Ecto neural progenitor cell (in vitro differentiated cells): ENCODE data around the gene ZNF423.

Experiments
- DNase-seq: peaks from one replicate; pipeline ENCODE4 v3.0.0-alpha.2; 2018; ENCODE audit warnings: low spot score

The ZNF423 gene

DNA sequence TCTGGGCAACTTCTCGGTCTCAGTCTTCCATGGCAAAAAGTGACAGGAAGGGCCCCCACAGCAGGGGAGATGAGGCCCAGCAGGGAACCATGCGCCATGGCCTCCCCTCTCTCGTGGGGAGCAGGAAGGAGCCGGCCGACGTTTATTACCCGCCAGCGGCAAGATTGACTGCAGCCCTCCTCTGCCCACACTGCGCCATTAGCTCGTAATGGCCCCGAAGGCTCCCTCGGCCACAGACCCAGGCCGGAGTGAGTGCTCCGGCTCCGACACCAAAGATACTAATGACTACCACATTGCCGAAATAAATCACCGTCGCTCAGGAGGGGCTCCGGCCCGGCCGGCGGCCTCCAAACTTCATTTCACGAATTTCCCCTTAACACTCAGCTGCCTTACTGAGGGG, 255.4 kb downstream of the ZNF423 start:
- peak; percentile 36 for DNase-seq

DNA sequence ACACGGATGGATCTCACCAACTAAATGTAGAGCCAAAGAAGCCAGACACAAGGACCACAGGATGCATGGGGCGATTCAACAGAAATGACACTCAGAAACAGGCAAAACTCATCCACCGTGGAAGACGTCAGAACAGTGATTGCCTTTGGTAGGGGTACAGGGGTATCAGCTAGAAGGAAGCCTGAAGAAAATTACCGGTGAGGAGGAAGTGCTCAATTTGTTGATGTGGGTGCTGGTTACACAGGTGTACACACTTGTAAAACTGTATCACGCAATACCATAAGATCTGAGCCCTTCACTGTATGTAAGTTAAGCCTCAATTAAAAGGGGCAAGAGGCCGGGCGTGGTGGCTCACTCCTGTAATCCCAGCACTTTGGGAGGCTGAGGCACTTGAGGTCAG, 256.2 kb downstream of the ZNF423 start:
- peak; percentile 18 for DNase-seq

DNA sequence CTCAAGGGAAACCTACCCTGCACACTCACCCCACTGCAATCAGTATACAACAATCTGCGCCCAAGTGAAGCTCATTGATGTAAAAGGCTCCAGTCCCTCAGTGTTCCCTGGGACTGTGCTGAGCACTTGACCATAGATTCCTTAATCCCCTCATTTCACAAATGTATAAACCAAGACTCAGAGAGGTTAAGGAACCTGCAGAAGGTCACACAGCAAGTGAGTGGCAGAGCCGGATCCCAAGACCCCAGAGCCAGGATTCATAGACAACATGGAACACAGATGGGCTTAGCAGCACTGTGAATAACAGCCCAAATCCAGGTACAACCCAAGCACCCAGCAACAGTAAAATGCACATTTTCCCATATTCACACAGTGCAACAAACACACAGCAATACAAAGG, 256.6 kb downstream of the ZNF423 start:
- peak; percentile 18 for DNase-seq

DNA sequence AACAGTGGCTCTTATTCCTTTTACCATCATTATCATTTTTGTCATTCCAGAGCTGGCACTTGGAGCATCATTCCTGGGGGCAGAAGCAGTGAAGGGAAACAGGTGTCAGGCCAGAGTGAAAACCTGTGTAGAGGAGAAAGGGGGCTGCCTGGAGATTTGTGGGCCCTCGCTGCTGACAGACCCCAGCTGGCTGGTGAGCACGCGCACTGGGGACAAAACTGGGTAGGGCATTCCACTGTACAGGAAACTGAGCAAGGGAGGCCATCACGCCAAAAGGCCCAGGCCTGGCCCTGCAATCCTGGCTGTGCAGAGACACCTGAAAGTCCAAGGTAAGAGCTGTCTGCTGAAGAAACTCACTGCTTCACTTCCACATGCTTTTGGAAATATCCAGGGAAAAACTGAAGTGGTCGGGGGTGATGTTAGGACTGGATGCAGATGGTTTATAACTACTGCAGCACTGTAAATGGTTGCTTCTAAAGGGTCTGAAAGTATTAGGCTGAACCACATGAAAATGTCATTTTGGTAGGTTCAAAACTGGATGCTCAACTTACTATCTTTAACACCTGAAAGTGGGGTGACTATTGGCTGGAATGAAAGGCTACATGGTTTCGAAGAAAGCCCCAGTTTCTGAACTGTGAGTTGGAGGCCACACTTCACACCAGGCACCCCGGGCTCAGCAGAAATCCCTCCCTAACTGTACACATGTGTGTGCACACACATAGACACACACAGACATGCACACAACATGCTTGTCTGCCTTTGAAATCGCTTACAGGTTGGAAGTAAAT, 257.3 kb downstream of the ZNF423 start:
- peak; percentile 24 for DNase-seq

DNA sequence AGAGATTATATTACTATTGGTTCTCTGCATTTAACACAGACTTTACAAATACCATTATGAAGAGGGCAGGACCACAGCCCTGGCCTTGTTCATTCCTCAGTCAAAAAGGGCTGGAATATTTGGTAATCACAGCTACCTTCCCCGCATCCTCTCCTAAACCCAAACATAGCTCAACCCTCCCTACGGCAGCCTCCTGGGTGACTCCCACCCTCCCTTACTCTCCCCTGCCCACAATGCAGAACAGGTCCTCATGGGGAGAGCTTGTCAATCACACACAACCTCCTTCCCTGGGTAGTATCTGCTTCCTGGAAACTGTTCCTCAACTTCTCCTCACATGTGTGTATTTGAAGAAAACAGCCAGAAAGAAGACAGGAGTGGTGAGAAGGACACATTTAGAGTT, 258.1 kb downstream of the ZNF423 start:
- DNase-seq = peak; percentile 42

DNA sequence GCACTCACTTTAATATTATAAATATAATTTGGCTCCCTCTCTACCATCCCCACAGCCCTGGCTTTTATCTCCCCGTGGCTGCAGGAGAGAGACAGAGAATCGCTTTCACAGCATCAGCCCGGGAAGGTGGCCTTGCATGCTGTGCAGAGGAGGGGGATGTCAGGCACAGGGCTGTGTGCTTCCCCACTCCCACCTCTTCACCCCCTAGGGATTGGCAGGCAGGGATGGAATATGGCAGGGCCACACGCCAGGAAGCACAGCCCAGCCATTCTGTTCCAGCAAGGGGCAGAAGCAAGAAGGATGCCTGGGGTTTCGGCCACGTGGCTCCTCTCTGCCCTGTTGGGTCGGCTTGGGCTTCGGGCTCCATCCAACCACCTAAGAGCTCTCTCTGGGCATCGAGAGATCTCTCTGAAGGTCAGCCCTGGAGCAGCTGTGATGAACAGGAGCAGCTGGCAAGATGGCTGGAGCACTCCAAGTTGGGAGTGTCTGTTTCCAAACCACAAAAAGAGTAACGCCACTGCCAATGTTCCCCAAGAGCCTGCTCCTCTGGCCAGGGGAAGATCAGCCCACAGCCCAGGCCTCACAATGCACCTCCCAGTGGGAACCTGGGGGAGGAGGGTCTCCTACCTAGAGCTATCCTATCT, 259.1 kb downstream of the ZNF423 start:
- DNase-seq = peak; percentile 53

DNA sequence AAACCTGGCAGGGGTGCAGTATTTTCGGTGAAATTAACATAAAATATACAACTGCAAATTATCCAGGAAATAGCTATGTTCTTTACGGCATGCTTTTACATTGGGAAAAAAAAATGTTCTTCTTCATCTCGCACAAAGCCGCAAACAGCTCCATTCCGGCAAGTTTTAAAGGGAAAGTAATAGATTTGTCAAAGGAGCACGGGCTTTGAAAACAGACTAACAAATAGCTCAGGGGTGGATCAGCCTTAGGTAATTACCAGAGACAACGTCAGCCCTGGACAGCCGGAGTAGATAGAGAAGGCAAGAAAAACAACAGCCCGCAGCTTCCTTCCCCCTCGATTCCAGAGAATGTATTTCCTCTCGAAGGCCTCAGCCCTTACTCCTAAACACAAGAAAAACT, 259.8 kb downstream of the ZNF423 start:
- DNase-seq = peak; percentile 23

DNA sequence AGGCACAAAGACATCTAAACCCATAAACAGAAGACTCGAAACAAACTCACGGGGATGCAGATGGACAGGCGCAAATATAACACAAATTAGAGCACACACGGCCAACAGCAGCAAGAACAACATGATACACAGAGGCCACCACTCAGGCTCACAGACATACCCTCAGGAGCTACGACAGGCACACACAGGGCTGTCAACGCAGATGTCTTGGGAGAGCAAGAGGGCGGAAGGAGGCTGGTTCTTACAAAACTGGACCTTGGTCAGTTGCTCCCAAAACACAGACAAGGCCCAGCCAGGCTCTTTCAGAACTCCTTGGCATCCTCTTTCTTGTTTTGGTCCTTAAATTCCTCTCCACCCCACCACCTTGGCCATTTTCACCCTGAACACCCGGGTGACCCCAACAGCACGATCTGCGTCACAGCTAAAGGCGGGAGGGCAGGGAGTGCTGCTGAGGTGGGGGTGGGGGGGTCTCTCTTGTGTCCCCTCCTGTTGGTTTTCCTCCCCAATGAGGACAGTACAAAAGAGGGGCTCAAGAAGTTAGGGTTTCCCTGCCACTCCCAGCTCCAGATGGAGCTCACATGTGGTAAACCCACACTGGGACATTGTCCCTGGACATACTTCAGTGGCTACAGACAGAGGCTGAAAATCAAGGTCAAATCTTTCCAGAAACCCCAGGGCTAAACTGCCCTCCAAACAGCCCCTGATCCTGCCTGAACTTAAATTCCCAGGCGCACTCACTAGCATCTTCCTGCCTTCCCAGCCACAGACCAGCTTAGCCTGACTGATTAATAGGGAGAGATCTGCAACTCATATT, 261.0 kb downstream of the ZNF423 start:
- DNase-seq = peak; percentile 42

DNA sequence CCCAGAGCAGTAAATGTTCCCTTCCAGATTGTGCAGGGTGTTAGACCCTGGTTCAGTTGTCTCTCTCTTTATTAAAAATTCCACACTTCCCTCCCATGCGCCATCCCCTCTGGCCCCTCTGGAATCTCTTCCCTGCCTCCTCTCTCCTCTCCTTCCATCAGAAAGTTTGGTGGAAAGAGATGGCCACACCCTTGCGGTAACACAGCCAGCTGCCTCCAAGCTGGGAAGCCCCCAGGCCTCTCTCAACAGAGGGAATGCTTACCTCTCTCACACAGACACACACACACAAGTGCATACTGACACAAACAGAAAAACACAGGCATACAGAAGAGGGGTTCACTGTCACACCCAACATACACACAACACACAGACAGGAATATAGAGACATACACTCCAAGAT, 261.8 kb downstream of the ZNF423 start:
- DNase-seq = peak; percentile 34

DNA sequence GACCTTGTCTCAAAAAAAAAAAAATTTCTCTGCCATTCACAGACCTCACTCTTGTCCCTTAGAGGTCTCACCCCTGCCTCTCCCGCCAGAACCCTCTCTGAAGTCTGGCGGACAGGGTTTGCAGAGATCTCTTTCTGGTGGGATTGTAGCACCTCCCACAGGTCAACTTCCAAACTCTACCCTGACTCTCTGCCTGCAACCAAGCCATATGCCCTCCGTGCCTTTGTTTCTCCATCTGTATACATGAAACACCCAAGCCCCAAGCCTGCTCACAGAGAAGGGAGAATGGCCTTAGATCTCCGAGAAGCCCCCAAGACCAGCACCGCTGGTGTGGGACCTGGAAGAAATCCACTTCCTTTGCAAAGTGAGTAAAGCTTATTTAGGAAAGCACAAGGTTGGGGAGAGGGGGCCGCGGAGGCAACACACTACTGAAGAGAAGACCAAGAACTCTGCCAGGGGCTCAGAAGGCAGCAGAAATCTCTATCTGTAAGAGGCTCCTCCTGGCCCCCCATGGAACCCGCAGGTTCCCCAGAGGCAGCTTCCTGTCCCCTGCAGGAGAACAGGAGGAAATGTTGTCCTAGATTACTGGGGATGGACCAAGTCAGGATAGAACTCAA, 262.4 kb downstream of the ZNF423 start:
- peak; percentile 37 for DNase-seq

DNA sequence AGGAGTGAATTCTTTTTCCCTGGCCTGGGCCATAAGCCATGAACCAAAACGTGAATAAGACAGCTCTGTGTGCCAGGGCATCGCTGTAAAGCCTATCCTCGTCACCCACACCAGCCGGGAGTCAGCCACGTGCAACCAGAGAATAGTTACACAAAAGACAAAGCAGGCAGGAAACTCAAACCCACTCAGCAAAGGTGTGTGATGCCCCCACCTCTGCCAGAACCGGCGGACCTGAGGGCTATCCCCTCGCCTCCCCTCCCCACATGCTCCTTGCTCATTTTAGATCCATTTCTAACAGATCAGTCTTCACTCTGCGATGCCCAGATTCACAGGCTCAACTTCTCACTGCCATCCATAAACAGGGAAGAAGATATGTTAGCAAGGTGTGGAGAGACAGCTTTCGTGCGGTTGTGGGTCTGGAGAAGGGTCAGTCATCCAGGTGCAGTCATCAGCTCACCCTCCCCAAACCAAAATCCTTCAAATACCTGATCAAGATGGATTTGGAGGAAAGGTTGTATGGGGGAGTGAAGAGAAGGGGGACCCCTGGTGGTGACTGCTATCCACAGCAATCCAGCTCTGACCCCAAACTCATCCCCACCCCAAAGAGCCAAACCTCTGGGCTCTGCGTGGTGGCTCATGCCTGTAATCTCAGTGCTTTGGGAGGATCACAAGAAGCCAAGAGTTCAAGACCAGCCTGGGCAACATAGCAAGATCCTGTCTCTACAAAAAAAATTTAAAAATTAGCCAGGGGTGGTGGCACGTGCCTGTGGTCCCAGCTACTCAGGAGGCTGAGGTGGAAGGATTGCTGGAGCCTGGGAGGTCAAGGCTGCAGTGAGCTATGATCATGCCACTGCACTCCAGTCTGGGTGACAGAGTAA, 263.1 kb downstream of the ZNF423 start:
- DNase-seq = peak; percentile 59

DNA sequence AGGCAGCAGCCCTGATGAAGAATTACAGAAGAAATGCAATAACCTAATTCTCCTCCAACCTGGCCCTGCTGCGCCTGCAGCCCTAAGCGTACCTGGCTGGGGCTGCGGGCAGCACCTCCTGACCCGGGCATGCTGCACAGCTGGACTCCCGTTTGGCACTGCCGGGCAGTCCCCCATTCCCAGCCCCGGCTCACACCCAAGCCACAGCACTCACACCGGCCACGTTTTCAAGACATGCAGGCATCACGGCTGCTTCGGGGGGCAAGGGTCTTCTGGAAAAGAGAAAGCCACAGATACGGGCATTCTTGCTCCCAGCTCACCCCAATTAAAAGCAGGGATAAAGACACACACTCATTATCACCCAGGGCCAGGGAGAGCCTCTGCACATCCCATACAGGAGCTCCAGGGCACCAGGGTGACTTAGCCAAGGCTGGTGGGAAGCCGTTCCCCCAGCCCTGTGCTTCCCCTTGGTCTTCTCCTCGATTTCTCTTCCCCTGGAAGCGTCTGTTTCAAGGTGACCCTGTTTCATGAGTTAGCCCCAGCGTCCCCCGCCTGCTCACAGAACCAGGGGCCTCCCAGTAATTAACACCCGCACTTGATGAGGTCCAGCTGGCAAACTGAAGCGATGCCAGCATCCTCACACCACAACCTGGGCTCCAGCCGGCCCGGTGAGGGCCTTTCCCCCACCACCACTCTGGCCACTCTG, 265.6 kb downstream of the ZNF423 start:
- peak; percentile 43 for DNase-seq

DNA sequence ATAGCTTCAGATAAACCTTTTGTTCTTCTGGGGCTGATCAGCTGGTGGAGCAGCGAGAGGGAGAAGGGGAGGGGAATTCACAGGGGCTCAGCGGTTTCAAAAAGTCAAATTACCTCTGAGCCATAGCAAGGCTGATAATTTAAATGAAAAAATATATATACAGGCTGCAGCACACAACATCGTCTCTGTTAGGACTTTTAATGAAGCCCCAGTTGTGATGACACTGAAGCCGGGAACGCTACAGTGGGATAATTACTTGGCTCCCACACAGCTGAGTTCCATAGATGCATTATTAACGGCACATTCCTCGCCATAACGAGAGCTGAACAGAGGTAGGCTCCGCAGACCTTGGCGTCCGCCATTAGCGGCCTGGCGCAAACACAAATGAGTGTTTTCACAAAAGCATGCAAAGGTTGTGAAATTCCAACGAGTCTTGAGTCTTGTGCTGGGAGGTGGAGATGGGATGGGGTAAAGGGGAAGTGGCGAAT, 266.3 kb downstream of the ZNF423 start:
- DNase-seq = peak; percentile 36

DNA sequence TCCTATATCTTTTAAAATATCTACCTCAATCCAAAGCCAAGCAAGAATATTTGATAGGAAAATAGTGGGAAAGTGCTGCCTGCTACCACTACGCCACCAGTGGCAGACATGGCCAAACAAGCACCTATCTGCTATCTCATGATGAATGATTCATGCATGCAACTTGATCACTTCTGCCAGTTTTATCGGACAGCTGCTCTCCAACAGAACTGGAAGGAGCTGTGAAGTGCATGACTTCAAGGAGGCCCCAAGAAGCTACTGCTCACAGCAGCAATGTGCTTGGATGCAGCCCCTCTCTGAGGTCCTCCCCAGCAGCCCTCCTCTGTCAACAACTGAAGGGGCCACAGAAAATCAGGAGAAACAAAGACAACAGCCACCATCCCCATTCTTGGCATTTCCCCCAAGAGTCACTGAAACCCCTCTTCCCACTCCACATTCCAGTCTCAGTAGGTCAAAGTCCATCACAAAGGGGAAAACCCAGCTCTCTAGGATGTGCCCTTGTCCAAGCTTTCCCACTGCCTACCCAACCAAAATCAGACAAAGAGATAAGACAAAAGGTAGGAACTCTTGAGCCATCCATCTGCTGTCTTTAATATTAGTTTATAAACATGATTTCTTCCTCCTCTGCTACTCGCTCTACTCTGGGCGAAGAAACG, 267.1 kb downstream of the ZNF423 start:
- peak; percentile 33 for DNase-seq

DNA sequence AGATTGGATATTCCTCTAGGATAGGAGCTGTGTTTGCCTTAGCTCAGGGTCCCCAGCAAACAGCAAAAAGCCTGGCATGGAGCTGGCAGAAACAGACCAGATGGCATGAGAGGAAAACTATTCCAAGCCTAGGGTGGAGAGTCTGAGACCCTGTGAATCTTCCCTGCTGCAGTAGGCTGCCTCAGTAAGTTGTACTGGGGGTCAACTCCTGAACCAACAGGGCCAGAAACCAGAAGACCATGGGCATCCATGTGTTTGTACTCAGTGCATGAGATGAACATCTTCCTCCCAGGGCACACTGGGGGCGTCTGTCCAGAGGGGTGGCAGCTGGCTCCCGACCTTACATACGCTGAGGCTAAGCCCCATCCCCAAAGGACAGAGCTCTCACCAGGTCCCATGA, 267.9 kb downstream of the ZNF423 start:
- DNase-seq = no peak

DNA sequence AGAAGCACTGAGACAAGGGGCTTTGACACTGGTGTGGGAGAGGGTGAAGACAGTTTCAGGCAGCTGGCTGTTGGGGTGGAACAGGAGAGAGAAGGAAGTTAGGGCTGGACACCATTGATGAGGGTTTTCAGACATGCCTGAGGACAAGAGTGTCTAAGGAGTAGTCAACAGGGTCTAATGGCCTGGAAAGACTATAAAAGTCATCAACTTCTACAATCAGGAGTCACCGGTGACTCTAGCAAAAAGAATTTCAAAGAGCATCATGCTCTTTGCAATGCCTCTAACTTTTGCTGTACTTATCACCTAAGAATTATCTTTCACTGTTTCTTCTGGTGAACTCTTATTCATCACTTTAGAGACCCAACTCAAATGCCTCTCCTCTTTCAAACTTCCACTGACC, 268.4 kb downstream of the ZNF423 start:
- no peak for DNase-seq

DNA sequence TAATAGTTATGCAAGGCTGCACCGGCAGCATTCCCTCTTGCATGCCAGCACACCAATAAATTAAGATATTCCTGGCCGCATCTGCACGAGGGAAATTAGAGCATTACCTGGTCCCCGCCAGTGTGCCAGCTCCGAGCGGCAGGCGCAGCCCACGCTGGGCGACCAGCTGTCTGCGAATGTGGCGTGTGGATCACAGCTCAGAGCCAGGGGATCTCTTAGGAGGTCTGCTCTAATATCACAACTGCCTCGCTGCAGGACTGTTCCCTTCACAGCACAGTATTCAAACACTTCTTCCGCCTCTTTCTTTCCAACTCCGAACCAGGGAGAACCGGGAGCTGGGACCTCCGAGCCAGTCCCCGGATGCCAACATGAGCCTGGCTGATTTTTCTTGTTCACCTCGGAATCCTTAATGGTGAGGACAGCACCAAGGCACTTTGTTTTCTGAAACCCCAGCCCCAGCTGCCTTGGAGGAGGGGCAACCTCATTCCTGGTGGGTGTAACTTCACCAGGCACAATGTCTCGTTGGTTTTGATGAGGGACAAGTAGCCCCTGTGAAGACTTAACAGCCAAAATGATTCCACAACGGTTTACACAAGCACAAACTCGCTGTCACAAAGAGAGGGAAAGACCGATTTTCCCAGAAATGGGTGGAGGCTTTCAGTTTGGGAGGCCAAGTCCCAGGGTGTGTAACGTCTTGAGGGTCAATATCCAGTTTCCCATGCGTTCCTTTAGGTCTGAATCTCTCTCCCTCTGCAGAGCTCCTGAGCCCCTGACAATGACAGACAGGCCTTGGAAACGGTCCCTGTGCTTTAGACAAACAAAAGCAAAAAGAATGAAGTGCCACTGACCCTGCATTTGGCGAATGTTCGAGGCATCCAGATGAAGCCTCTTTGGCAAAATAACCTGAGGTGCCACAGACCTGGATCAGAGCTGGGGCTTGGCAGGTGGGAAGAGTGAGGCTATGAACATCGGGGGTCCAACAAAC, 269.2 kb downstream of the ZNF423 start:
- no peak for DNase-seq

DNA sequence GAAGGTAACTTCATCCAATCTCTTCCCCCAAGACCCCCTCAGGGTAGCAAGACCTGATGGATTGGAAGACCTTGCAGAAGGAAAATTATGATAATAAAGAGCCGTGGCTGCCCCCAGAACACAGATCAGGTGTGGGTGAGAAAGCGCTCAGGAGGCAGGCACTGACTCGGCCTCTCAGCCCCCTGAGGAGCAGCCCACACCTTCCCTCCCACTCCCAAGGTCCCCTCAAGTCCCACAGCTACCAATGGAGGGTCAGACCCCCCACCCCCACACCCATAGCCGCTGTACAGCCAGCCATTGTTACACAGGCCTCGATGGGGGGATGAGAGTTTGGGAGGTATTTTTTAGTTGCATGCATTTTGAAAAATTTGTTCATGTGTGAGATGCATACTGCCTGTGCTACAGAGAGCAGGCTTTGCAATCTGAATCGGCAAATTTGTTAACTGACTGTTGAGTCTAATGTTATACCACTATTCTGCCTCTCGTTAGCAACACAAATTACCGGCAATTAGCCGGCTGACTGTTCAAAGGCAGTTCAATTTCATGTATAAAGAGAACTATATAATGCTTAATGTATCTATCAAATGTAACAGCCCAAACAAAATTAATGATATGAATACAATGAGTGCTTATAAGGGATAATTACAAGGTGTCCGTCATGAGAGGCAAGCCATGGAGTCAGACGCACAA, 270.6 kb downstream of the ZNF423 start:
- DNase-seq = no peak
